Liver (tissue), 9 donors: ENCODE data around the gene XPR1. TPM values are rescaled to one million over a fixed set of nuclear protein-coding genes. Genes with fewer than 3 reads are reported as not detected.

Source experiments
- DNase-seq: peaks from one replicate; pipeline ENCODE4 v3.0.0-alpha.2; 2017; ENCODE audit warnings: low spot score
- H3K27ac ChIP-seq, 2 donors: one replicate each; pipeline ENCODE4 v1.7.0; 2013; ENCODE audit warnings: inconsistent platforms in 2 of 2, low read length in 2 of 2, control low read depth in 1 of 2, low read depth in 1 of 2, mild to moderate bottlenecking in 1 of 2
- H3K27me3 ChIP-seq, 4 donors: one replicate each; pipeline versions ENCODE4 v1.6.1 to v1.7.0; 2013; ENCODE audit warnings: low read length in 3 of 4, inconsistent platforms in 1 of 4, mild to moderate bottlenecking in 1 of 4, moderate library complexity in 1 of 4; ENCODE audit not compliant: control insufficient read depth in 4 of 4, insufficient read depth in 4 of 4
- H3K36me3 ChIP-seq, 4 donors: one replicate each; pipeline versions ENCODE4 v1.6.1 to v1.7.0; 2013; ENCODE audit warnings: low read length in 3 of 4, mild to moderate bottlenecking in 3 of 4, low read depth in 1 of 4, moderate library complexity in 1 of 4; ENCODE audit not compliant: control insufficient read depth in 4 of 4, insufficient read depth in 3 of 4
- H3K4me1 ChIP-seq, 4 donors: one replicate each; pipeline versions ENCODE4 v1.6.1 to v1.7.0; 2013; ENCODE audit warnings: low read length in 3 of 4, mild to moderate bottlenecking in 3 of 4, moderate library complexity in 1 of 4; ENCODE audit not compliant: control insufficient read depth in 4 of 4, insufficient read depth in 4 of 4
- H3K4me3 ChIP-seq, 3 donors: one replicate each; pipeline versions ENCODE4 v1.6.1 to v1.7.0; 2013; ENCODE audit warnings: low read length in 3 of 3, control low read depth in 1 of 3, low read depth in 1 of 3, mild to moderate bottlenecking in 1 of 3
- H3K9ac ChIP-seq, 2 donors: one replicate each; pipeline ENCODE4 v1.7.0; 2013; ENCODE audit warnings: low read length in 2 of 2, mild to moderate bottlenecking in 2 of 2, moderate library complexity in 2 of 2, control low read depth in 1 of 2, low read depth in 1 of 2
- H3K9me3 ChIP-seq, 4 donors: one replicate each; pipeline versions ENCODE4 v1.6.1 to v1.7.0; 2013; ENCODE audit warnings: low read length in 3 of 4; ENCODE audit not compliant: control insufficient read depth in 4 of 4
- CTCF ChIP-seq: fragments of 150-350 bp; IDR thresholded peaks from 2 replicates; pipeline ENCODE4 v1.5.1; 2017; ENCODE audit warnings: improper control_type of control experiment, low read depth, low read length; ENCODE audit not compliant: missing input control
- EGR1 ChIP-seq, 2 donors: IDR thresholded peaks; 2 replicates each; pipeline ENCODE4 v1.6.1; 2016 to 2018; ENCODE audit warnings: antibody characterized with exemption in 2 of 2, low read depth in 2 of 2
- FOXA2 ChIP-seq: IDR thresholded peaks from 2 replicates; pipeline ENCODE4 v1.6.1; 2016; ENCODE audit warnings: antibody characterized with exemption
- GABPA ChIP-seq, 2 donors: IDR thresholded peaks in 1 of 2; conservative IDR thresholded peaks in 1 of 2; 2 replicates each; pipeline ENCODE4 v1.6.1; 2016; ENCODE audit warnings: antibody characterized with exemption in 2 of 2, mild to moderate bottlenecking in 1 of 2, moderate library complexity in 1 of 2
- HNF4A ChIP-seq, 2 donors: conservative IDR thresholded peaks; 2 replicates each; pipeline ENCODE4 v1.6.1; 2016; ENCODE audit warnings: antibody characterized with exemption in 2 of 2, mild to moderate bottlenecking in 2 of 2
- HNF4G ChIP-seq: IDR thresholded peaks from 2 replicates; pipeline ENCODE4 v1.6.1; 2016; ENCODE audit warnings: antibody characterized with exemption
- JUND ChIP-seq, 2 donors: IDR thresholded peaks; 2 replicates each; pipeline ENCODE4 v1.6.1; 2016; ENCODE audit warnings: antibody characterized with exemption in 2 of 2
- MAX ChIP-seq: IDR thresholded peaks from 2 replicates; pipeline ENCODE4 v1.6.1; 2016; ENCODE audit warnings: antibody characterized with exemption
- NR2F2 ChIP-seq: IDR thresholded peaks from 2 replicates; pipeline ENCODE4 v1.6.1; 2016; ENCODE audit warnings: antibody characterized with exemption
- RAD21 ChIP-seq, 2 donors: IDR thresholded peaks; 2 replicates each; pipeline ENCODE4 v1.6.1; 2016; ENCODE audit warnings: antibody characterized with exemption in 2 of 2, mild to moderate bottlenecking in 2 of 2
- RXRA ChIP-seq, 2 donors: IDR thresholded peaks; 2 replicates each; pipeline ENCODE4 v1.6.1; 2017 to 2018; ENCODE audit warnings: antibody characterized with exemption in 2 of 2, mild to moderate bottlenecking in 1 of 2
- SP1 ChIP-seq: IDR thresholded peaks from 2 replicates; pipeline ENCODE4 v1.6.1; 2018; ENCODE audit warnings: antibody characterized with exemption, mild to moderate bottlenecking
- TAF1 ChIP-seq: conservative IDR thresholded peaks from 2 replicates; pipeline ENCODE4 v1.6.1; 2016; ENCODE audit warnings: antibody characterized with exemption, mild to moderate bottlenecking
- YY1 ChIP-seq: IDR thresholded peaks from 2 replicates; pipeline ENCODE4 v1.6.1; 2016; ENCODE audit warnings: antibody characterized with exemption, mild to moderate bottlenecking
- WGBS: extraction: QIAGEN DNeasy Blood & Tissue Kit; methylation state at CpG from one replicate; pipeline ENCODE4 v1.1.7; 2013; 5-methylcytosine and 5-hydroxymethylcytosine counted together
- polyA plus RNA-seq, 2 donors: library from polyadenylated mRNA; stranded (reverse) in 1 of 2; unstranded in 1 of 2; fragments of 200-250 nt in 1 of 2; fragments of >200 nt in 1 of 2; fragmentation: Nextera tagmentation in 1 of 2; extraction: Ambion mirVana in 1 of 2; gene quantifications; one replicate each; pipeline versions ENCODE4 v1.2.1 to v1.2.3, GENCODE V29; 2013 to 2015
- total RNA-seq, 2 donors: library from RNA; depleted of rRNA; stranded (reverse); fragments of >200 nt; gene quantifications; one replicate each; pipeline ENCODE4 v1.2.3, GENCODE V29; 2014
- TF ChIP-seq, protein P1 (sequence below): IDR thresholded peaks from 2 replicates; pipeline ENCODE4 v1.6.1; 2016; ENCODE audit warnings: antibody characterized with exemption
- TF ChIP-seq, protein P2 (sequence below): IDR thresholded peaks from 2 replicates; pipeline ENCODE4 v1.6.1; 2016; ENCODE audit warnings: antibody characterized with exemption, mild to moderate bottlenecking
- TF ChIP-seq, protein P3 (sequence below): IDR thresholded peaks from 2 replicates; pipeline ENCODE4 v1.6.1; 2016; ENCODE audit warnings: antibody characterized with exemption
- donor health status: healthy.
- donor health status: healthy.
- donor health status: healthy.
- donor health status: healthy.
- donor health status: healthy.

The XPR1 gene
- total and polyA plus RNA-seq, 4 donors = 1.8 to 14.3 (median 5.9) TPM

- H3K27me3 ChIP-seq = peaks cover 0 to 2% (median 0%) of the 10 kb centered on the region in 4 donors
- no peak overlapping the region for H3K27ac ChIP-seq
- TF ChIP-seq NR2F2 (no peak), EGR1 (IDR thresholded peaks at IDR 0.05; ENCODE audit: low read depth in 2 of 2) (no peak), HNF4G (no peak), SP1 (no peak), GABPA (IDR thresholded peaks at IDR 0.05 in 1 of 2, conservative IDR thresholded peaks at IDR 0.05 in 1 of 2) (no peak), YY1 (no peak), JUND (IDR thresholded peaks at IDR 0.05) (no peak), CTCF (no peak), FOXA2 (no peak), HNF4A (conservative IDR thresholded peaks at IDR 0.05) (no peak), TAF1 (no peak), RXRA (IDR thresholded peaks at IDR 0.05) (no peak)
- TF ChIP-seq, protein P1, sequence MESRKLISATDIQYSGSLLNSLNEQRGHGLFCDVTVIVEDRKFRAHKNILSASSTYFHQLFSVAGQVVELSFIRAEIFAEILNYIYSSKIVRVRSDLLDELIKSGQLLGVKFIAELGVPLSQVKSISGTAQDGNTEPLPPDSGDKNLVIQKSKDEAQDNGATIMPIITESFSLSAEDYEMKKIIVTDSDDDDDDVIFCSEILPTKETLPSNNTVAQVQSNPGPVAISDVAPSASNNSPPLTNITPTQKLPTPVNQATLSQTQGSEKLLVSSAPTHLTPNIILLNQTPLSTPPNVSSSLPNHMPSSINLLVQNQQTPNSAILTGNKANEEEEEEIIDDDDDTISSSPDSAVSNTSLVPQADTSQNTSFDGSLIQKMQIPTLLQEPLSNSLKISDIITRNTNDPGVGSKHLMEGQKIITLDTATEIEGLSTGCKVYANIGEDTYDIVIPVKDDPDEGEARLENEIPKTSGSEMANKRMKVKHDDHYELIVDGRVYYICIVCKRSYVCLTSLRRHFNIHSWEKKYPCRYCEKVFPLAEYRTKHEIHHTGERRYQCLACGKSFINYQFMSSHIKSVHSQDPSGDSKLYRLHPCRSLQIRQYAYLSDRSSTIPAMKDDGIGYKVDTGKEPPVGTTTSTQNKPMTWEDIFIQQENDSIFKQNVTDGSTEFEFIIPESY = no peak
- no peak for DNase-seq
- H3K4me1 ChIP-seq = no peaks in the 10 kb centered on the region
- no peak overlapping the region for H3K4me3 ChIP-seq
- H3K9ac ChIP-seq = no peak overlapping the region
- no peaks in the 10 kb centered on the region for H3K36me3 ChIP-seq
- 90% methylated on average over 8 of the region's 8 CpGs for WGBS
- no peaks in the 10 kb centered on the region for H3K9me3 ChIP-seq
Observed at GRCh38 chr1:180905927-180906326, 274.1 kb downstream of the XPR1 start.

DNA sequence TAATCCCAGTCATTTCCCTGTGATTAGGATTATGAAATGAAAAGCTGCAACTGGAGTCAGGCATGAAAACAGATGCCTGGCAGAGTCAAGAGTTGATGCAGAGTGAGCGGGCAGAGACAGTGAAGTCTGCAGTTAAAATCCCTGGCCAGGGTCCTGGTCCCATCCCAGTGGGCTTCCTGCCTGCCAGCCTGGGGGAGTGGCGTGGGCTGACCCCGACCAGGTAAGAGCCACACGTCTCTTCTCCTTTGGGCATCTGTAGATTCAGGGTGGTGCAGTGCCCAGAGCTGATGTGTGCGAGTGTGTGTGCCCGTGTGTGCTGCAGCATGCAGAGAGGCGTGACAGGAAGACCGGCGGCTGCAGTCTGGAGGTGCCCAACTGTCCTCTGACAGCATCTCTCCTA, 274.7 kb downstream of the XPR1 start:
- TF ChIP-seq HNF4A (conservative IDR thresholded peaks at IDR 0.05) (no peak), EGR1 (IDR thresholded peaks at IDR 0.05; ENCODE audit: low read depth in 2 of 2) (no peak), NR2F2 (no peak), YY1 (no peak), RXRA (IDR thresholded peaks at IDR 0.05) (no peak), HNF4G (no peak), JUND (IDR thresholded peaks at IDR 0.05) (no peak), CTCF (no peak), GABPA (IDR thresholded peaks at IDR 0.05 in 1 of 2, conservative IDR thresholded peaks at IDR 0.05 in 1 of 2) (no peak), TAF1 (no peak), RAD21 (IDR thresholded peaks at IDR 0.05) (no peak), MAX (no peak)
- TF ChIP-seq, protein P2, sequence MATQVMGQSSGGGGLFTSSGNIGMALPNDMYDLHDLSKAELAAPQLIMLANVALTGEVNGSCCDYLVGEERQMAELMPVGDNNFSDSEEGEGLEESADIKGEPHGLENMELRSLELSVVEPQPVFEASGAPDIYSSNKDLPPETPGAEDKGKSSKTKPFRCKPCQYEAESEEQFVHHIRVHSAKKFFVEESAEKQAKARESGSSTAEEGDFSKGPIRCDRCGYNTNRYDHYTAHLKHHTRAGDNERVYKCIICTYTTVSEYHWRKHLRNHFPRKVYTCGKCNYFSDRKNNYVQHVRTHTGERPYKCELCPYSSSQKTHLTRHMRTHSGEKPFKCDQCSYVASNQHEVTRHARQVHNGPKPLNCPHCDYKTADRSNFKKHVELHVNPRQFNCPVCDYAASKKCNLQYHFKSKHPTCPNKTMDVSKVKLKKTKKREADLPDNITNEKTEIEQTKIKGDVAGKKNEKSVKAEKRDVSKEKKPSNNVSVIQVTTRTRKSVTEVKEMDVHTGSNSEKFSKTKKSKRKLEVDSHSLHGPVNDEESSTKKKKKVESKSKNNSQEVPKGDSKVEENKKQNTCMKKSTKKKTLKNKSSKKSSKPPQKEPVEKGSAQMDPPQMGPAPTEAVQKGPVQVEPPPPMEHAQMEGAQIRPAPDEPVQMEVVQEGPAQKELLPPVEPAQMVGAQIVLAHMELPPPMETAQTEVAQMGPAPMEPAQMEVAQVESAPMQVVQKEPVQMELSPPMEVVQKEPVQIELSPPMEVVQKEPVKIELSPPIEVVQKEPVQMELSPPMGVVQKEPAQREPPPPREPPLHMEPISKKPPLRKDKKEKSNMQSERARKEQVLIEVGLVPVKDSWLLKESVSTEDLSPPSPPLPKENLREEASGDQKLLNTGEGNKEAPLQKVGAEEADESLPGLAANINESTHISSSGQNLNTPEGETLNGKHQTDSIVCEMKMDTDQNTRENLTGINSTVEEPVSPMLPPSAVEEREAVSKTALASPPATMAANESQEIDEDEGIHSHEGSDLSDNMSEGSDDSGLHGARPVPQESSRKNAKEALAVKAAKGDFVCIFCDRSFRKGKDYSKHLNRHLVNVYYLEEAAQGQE = no peak
- TF ChIP-seq, protein P3, sequence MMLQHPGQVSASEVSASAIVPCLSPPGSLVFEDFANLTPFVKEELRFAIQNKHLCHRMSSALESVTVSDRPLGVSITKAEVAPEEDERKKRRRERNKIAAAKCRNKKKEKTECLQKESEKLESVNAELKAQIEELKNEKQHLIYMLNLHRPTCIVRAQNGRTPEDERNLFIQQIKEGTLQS = no peak
- TF ChIP-seq, protein P1 = no peak
- Histone ChIP-seq H3K9me3 (no peaks in the 10 kb centered on the region), H3K4me1 (peaks cover 0 to under 1% (median 0%) of the 10 kb centered on the region in 4 donors), H3K27me3 (peaks cover 0 to 1% (median 0%) of the 10 kb centered on the region in 4 donors), H3K9ac (no peak overlapping the region), H3K27ac (no peak overlapping the region), H3K36me3 (no peaks in the 10 kb centered on the region), H3K4me3 (no peak overlapping the region)
- WGBS = 92% methylated on average over 9 of the region's 9 CpGs
- no peak for DNase-seq
